HG02938 (cell line): ENCODE measurements around the gene TRPM2.
"Not testable (repeated sequence)": the region's sequence is repeated elsewhere in the genome, so short reads cannot be mapped to it uniquely, and the experiment has no call there.

Source experiments
- ATAC-seq: cut with Tn5 transposase; IDR thresholded peaks from one replicate; pipeline ENCODE4 v1.9.1; 2021; ENCODE audit warnings: mild to moderate bottlenecking, moderate library complexity; ENCODE audit not compliant: unreplicated experiment

TRPM2 gene

DNA sequence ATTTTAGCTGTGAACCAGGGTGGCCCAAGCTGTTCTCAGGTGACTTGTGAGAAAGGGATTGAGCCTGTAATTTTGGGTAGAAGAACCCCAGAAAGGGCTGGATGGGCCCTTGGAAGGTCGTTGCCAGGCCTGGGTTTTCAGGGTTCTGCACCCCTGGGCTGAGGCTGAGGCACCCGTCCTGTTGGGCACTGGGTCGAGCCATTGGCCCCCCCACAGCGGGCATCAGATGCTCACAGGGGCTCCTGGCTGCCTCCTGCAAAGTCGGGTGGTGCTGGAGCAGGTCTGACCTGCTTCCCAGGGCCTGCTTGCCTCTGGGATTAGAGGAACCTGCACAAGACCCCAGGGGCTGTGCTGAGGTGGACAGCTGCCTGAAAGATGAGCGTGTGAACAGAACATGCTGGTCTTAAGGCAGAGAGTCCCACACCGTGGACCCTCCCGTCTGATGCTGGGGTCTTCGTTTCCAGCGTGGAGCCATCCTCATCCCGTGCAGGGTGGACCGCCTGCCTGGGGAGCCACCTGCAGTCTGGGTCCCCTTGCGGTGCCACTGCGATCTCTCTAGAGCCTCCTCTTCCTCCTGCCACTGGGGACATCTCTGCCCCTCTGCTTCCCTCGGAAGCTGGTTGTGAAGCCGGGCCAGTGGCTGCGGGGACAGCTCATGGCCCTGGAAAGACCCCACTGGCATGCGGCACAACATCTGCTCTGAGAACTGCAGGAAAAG lies 1.7 kb upstream of the TRPM2 start:
- ATAC-seq: no peak

DNA sequence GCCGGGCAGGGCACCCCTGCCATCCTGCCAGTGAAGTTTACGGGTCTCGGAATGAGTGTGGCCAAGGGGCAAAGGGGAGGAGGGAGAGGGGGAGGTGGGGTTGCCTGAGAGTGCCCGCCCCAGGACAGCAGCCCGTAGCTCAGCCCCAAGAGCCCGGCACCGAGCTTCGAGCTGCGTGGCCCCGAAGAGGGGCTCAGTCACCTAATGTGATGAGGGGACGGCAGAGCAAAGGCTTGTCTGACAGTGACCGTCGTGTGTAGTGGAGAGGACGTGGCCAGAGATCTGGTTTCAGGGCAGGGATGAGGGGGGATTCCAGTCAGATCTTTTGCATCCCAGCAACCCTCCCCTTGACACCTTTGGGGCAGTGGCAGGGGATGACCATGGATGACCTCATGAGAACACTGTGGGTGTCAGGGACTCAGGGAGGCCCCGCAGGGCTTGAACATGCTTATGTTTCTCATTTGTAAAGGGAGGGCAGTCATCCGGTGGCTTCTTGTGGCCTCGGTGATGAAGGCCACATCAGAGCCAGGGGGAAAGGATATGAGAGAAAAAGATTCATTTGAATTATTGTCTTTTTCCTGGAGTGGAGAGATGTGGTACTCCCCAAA lies 1.1 kb upstream of the TRPM2 start:
- ATAC-seq: no peak

DNA sequence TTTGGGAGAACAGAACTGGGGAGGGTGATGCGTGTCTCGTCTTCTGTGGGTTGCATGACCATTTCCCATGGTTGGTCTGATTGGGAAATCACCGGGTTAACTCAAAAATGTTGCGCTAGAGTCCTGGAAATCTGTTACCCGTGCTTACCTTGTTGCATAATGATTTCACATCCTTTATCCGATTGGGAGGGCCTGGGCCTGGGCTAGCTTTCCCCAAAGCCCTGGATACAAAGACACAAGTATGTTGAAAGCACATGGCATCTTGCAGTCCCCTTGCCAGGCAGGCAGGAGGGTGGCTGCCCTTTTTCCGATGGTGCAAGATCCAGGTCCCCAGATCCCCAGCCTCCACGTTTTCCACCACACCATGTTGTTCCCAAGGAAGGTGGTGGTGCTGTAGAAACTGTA lies 582 bp downstream of the TRPM2 start:
- no peak for ATAC-seq

DNA sequence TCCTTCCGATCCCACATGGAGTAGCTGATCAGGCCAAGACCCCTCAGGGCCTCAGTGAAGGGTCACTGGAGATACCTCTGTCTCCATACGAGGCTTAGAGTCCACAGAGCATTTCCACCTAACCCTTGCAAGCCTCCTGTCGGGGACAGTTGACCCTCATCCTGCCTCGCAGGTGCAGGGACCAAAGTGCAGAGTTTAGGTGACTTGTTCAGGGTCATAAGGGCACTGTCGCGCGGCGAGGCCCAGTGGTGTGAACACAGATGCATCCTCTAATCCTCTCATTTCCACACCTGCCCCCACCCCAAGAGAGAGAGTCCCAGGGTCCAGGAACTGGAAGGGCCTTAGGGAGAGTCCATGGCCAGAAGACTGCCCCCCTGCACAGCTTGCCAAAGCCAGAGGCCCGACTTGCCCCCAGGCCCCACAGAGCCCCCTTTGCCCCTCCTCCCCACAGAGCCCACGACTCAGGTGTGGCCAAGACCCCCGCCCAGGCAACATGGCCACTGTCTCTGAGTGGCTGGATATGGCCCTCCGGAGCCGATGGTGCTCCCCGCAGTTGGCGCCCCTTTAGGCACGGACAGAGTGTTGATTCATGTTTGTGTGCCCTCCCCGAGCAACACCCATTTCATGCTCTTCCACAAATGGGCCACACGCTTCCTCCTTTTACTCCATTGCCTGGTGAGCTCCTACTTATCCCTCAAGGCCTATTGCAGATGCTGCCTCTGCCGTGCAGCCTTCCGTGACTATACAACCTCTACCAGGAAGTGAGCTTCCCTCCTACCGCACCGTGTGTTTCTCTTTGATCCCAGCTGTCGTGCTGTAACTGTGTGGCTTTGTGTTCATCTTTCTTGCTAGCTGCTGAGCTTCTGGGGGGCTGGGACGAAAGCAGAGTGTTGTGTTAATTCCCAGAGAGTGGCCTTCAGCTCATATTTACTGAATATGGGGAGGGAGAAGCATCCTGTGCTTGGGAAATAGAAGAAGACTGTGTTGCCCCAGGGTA lies 1.7 kb downstream of the TRPM2 start:
- ATAC-seq: no peak

DNA sequence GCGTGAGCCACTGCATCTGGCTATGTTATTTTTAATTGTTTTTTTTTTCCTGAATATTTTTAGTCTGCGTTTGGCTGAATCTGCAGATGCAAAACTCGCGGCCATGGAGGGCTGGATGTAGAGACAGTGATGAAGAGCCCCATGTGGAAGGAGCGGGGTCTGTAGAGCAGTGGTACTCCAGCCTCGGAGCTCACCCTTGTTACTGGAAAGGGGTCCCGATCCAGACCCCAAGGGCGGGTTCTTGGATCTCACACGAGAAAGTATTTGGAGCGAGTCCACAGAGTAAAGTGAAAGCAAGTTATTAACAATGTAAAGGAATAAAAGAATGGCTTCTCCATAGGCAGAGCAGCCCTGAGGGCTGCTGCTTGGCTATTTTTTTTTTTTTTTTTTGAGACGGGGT lies 2.7 kb downstream of the TRPM2 start:
- ATAC-seq: no peak

DNA sequence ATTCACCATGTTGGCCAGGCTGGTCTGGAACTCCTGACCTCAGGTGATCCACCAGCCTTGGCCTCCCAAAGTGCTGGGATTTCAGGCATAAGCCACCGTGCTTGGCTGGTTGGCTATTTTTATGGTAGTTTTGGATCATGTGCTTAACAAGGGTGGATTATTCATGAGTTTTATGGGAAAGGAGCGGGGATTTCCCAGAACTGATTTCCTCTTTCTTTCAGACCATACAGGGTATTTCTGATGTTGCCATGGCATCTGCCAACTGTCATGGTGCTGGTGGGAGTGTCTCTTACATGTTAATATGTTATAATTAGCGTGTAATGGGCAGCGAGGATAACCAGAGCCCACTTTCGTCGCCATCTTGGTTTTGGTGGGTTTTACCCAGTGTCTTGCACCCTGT lies 3.2 kb downstream of the TRPM2 start:
- no peak for ATAC-seq

DNA sequence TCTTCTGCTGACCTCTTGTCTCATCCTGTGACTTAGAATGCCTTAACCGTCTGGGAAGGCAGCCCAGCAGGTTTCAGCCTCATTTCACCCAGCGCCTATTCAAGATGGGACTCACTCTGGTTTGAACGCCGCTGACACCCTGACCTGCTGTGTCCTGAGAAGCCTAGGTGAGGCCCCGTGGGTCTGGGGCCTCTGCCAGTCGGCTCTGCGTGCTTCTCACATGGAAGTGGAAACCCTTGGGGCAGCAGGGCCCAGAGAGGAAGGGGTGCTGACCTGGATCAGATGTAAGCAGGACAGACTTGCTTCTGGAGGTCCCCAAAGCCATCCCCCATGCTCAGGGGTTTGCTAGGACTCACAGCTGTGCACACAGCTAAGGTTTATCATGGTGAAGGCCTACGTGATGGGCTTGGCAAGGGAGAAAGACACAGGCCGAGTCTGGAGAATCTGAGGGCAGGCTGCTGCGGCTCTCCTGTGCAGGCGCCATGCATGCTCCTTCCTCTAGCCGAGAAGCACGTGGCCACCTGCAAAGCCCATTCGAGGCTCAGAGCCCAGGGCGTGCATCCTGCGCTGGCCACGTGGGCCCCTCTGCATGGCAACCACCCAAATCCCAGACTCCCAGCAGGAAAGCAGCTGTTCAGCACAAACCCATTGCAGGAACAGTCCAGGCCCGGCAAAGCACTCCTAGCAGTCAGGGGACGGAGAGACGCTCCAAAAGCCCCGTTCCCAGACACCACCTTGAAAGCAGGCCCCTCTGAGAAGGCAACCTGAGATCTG lies 3.8 kb downstream of the TRPM2 start:
- ATAC-seq: no peak

DNA sequence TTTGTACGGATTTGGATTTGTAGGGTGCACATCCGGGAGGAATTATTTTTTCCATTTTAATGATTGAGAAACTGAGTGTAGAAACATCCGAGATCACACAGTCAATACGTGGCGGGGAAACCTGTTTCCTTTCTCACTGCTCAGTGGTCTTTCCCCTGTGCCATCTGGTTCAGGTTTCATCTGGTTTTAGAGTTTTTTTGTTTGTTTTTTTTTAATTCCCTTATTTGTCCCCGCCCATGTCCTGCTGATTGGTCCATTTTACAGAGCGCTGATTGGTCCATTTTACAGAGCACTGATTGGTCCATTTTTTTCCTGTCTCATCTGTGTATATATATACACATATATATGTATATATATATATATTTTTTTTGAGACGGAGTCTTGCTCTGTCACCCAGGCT lies 6.0 kb downstream of the TRPM2 start:
- ATAC-seq: no peak

DNA sequence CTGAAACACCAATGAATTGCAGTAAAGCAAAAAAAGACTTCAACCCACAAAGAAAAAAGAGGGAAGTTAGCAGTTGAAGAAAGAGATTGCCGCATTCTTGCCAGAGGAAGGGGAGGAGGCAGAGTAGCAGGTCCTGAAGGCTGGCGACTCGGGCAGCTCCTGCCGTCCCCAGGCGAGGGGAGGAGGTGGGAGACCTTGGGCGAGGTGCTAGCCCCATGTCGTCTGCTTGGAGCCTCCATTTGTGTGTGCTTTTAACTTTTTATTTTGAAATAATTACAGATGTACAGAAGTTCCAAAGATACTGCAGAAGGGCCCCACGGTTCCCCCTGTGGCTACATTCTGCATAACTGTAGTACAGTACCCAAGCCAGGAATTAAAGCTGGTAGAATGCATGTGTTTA lies 6.7 kb downstream of the TRPM2 start:
- ATAC-seq: no peak

DNA sequence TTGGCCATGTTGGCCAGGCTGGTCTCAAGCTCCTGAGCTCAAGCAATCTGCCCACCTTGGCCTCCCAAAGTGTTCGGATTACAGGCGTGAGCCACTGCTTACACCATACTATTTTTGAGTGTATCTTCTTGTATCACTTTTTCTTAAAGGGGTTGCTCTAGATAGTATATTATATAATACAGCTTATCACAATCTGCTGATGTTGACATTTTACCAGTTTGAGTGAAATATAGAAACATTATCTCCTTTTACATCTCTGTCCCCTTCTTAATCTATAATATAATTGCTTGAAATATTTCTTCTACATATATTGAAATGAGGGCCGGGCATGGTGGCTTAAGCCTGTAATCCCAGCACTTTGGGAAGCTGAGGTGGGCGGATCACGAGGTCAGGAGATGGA lies 8.5 kb downstream of the TRPM2 start:
- not testable (repeated sequence) for ATAC-seq

DNA sequence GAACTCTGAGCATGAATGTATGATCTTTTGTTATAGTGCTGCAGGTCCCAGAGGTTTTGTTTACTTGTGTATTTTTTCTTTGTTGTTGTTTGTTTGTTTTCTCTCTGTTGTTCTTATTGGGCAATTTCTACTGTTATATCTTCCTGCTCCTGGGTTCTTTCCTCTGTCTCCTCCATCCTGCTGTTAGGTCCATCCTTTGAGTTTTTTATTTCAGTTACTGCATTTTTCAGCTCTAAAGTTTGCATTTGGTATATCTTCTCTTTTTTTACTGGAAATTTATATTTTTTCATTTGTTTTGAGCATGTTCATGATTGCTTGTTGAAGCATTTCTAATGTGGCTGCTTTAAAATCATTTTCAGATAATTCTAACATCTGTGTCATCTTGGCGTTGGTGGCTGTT lies 9.9 kb downstream of the TRPM2 start:
- no peak for ATAC-seq

DNA sequence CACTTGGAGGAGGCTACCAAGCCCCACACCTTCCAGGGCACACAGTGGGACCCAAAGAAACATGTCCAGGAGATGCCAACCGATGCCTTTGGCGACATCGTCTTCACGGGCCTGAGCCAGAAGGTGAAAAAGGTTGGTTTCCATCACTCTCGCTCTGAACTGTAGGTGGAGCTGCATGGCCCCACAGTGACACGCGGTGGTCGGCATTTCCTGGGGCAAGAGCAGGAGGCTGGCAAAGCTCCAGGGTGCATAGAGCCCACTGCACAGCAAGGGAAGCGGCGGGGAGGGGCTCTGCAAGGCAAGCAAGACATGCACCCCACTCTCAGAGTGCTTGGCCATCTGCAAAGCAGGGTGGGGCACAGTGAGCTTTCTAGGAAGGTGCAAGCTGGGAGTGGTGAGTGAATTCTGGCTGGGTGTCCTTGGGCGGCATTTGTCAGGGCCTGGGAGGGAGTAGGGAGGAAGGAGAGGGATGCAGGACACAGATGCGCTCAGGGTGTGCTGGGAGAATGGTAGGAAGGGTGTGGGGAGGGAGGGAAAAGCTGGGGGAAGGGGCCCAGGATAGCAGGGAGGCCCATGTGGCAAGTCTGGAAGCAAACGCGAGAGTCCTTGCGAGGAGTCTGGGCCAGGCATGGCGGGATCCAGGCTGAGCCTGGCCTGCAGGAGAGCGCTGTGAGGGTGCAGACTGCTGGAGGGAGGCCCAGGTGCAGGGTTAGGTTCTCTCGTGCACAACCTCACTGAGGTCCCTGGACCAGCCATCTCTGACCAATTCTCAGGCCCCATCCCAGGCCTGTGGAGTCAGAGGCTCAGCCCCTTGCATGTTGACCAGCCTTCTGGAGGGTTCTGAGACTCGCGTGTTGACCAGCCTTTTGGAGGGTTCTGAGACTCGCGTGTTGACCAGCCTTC lies 11.0 kb downstream of the TRPM2 start:
- no peak for ATAC-seq

DNA sequence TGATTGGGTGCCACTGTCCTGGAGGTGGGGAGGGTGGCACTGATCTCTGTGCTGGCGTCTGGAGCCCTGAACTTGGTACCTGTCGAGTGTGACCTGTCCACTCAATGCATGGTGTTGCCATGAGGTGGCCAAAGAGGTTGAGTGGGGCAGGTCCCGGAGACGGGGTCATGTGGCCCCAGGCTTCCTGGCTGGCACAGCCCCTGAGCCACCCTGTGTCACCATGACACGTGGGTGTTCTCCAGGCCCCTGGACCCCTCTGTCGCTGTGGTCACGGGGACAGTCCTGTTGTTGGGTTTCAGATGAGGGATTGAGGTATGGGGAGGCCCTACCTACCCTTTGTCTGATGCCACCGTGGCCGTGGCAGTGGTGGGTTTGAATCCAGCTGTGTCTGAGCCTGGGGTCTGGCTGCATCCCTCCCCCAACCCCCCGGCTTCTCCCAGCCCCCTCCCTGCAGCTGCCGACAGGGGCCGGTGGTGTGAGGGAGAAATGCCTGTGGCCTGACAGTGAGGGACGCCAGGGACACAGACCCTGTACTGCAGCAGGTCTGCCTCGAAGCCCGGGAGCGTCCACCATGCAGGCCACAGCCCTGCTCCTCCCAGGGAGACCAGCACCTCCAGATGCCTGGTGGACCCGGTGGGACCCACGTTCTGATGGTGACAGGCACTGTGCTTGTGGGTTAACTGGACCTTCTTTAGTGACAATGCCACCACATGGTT lies 12.0 kb downstream of the TRPM2 start:
- no peak for ATAC-seq

DNA sequence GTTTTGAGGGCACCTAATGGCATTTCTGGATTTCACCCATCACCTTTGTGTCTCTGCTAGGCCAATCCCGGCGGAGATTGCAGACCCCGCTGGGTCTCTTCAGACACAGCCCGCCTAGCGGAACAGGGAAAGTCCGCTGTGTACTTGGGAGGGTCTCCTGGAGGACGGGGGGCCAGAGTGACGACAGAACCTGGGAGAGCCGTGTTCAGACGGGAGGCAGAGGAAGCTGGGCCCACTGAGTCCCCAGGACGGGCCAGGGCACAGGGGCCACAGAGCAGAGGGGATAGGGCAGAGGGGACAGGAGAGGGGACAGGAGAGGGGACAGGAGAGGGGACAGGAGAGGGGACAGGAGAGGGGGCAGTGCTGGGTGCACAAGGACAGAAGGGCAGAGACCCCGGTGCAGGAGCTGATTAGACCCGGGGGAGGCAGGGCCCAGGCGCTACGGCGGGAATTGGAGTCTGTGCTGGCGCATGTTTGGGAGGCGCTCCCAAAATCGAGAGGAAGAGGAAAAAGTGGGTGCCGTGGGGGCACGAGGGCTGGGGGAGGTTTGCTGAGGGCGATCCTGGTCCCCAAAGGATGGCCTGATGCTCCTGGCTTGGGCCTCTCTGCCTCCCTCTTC lies 12.7 kb downstream of the TRPM2 start:
- ATAC-seq: no peak

DNA sequence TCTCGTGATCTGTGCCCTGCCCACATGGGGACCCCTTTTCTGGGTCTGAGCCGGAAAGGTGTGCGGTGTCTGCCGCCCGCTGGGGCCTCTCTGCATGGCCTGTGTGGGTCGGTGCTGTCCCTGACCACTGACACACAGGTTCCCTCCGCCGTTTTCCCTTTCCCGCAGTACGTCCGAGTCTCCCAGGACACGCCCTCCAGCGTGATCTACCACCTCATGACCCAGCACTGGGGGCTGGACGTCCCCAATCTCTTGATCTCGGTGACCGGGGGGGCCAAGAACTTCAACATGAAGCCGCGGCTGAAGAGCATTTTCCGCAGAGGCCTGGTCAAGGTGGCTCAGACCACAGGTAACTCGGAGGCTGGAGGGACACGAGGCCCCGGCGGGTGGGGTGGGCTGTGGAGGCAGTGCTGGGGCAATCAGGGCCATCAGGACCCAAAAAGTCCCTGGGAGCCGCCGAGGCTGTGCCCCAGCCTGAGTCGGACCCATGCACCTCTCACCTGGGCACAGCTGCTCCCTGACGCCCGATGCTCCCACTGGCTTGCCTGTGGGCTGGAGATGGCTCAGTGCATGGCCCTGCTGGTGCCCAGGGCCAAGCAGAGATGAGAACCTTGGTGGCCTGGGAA lies 13.3 kb downstream of the TRPM2 start:
- no peak for ATAC-seq

DNA sequence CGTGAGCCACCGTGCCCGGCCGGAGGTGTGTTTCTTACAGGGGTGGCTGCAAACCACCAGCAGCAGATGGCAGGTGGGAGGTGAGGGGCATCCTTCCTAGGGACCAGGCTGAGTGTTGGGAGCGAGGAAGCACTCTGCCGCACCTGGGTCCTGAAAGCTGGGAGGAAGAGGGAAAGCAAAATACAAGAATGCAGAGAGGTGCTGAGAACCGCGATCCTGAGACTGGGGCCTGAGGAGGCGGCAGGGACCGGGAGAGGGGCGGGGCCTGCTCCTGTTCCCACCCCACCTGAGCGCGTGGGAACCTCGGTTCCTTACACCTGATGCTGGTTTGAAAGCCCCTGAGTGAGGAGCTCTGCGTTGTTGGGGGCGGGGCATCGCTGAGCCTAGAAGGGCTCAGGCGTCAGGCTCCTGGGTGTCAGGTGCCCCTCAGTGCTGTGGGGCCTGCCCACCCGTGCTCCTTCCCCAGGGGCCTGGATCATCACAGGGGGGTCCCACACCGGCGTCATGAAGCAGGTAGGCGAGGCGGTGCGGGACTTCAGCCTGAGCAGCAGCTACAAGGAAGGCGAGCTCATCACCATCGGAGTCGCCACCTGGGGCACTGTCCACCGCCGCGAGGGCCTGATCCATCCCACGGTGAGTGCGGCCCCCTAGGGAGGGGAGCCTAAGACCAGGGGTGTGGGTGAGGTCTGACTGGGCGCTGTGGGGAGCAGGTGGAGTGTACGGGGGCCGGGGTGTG lies 15.5 kb downstream of the TRPM2 start:
- no peak for ATAC-seq

DNA sequence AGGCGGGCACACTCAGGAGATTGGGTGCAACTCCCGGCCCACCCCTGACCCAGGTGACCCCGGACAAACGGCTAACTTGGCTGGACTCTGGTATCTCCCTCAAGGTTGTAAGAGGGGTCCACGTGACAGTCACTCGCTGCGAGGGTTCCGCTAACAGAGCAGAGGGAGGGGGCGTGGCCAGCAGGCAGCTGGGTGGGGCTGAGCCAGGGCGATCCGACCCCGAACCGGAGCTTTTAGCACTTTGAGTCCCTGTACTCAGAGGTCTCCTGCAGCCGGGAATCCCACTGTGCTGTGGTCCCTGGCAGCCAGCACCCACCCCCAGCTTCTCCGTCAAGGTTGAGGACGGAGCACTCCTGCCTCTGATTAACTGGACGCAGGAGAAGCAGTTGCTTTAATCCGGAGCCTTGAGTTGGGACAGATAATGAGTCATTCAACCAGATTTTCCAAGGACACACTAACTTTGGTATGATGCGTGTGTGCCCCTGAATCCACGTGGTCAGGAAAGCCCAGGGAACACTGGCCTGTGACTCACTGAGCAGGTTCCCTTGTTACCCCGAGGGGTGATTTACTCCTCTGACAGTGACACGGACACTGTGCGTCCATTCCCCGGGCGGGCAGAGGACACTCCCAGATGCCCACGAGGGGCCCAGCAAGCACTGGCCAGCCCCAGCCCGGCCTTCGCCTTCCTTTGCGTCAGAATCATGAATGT lies 16.8 kb downstream of the TRPM2 start:
- ATAC-seq: no peak
